ENCODE measurements around the gene NPR2.

The NPR2 gene

GRCh38 chr9:35834260-35835215 is 43.1 kb downstream of the NPR2 start:
- DNase-seq, result no peak

DNA sequence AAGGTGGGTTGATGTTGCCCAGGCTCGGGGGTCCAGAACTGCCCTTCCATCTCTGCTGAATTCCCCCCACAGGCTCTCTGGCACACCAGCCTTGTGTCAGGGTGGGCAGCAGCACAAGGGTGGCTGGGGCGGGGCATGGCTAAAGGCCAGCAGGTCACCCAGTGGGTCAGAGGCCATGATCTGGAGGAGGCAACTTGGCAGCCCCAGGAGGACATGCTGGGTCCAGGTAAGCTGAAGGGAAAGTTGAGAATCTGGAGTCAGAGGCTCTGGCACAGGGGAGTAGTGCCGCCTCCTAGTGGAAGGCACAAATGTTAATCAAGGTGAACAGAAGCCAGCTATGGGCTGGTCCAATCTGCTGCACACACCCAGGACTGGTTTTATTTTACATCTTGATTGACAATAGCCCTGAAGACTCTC is 43.8 kb downstream of the NPR2 start:
- DNase-seq, result peak; percentile 49

- no peak for DNase-seq
These were observed 44.4 kb downstream of the NPR2 start for GRCh38 chr9:35835766-35836165.

- no peak for DNase-seq
These were observed 45.2 kb downstream of the NPR2 start for GRCh38 chr9:35836595-35836994.

- DNase-seq, result no peak
These were observed 48.5 kb downstream of the NPR2 start for GRCh38 chr9:35839926-35840325.

DNA sequence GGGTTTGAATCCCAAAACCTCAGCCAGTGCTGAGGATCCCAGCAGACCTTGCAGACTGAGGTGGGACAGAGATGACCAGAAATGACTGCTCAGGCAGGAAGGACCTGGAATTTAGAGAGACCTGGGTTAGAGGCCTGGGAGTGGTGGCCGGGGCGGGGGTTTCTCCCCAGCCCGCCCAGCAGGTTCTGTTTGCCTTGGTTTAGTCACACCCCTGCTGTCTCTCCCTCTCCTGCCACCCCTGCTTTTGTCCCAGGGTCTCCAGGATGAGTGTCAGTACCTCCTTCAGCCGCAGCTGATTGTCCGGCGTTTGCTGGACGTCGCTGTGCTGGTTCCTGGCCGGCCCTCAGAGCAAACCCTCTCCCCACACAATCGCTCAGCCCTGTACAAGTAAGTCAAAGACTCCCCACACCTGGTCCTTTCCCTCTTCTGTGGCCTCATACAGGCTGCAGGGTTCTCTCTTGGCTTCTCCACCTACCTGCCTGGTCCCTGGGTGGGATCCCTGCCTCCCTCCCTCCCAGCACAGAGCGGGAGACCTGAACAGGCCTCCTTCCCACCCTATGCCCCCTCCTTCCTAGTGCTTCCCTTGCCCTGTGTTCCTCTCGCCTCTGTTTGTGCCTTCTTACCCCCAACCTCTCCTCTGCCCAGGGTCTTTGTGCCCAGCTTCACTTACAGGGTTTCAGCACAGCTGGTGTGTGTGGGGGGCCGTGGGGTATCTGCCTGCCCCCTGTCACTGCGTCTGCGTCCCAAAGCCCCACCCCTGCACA is 49.7 kb downstream of the NPR2 start:
- no peak for DNase-seq

DNA sequence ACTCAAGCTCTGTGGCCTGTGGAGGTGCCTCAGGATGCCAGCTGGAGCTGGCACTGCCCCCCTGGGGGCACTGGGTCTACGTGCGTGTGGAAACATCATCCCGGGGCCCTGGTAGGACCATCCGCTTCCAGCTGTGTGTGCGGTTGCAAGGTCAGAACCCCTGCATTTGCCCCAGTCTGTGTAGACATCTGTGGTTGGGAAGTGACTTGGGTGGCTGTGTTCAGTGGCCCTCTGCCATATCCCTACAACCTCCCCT is 50.2 kb downstream of the NPR2 start:
- DNase-seq, result no peak

DNA sequence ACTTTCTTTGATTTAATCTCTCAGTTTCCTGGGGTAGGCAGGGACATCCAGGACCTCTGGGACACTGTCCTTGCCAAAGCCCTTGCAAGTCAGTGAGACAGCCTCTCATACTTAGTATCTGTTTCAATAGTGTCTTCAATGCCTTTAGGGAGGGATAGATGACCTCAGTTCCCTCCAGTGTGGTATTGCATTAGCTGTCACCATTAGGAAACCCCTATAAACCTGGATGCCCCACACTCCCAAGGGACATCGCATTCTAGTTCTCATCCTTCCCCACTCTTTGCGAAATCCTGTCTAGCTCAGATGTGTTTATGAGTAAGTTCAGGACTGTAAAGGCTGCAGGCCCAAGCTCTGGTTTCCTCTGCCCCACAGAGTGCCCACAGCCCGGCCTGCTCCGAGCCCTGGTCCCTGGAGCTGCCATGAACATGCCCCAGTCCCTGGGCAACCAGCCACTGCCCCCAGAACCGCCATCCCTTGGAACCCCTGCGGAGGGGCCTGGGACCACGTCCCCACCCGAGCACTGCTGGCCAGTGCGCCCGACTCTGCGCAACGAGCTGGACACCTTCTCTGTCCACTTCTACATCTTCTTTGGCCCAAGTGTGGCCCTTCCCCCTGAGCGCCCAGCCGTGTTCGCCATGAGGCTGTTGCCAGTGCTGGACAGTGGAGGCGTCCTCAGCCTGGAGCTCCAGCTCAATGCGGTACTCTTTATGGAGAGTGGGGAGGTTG is 50.8 kb downstream of the NPR2 start:
- no peak for DNase-seq

DNA sequence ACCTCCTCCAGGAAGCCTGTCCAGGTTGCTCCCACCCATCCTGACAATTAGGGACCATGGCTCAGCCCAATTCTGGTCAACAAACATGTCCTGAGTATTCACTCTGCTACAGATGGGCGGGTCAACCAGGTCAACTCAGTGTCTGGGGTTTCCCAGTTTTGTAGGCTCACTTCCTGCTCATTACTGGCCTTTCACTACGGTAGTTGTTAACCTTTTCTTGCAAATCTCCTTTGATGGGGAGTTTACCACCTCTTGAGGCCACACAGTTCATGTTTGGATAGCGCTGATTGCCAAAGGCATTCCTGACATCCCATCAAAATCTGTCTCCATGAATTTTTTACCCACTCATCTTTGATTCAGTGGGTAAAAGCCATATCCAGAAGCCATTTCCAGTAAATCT is 51.4 kb downstream of the NPR2 start:
- DNase-seq, result no peak

DNA sequence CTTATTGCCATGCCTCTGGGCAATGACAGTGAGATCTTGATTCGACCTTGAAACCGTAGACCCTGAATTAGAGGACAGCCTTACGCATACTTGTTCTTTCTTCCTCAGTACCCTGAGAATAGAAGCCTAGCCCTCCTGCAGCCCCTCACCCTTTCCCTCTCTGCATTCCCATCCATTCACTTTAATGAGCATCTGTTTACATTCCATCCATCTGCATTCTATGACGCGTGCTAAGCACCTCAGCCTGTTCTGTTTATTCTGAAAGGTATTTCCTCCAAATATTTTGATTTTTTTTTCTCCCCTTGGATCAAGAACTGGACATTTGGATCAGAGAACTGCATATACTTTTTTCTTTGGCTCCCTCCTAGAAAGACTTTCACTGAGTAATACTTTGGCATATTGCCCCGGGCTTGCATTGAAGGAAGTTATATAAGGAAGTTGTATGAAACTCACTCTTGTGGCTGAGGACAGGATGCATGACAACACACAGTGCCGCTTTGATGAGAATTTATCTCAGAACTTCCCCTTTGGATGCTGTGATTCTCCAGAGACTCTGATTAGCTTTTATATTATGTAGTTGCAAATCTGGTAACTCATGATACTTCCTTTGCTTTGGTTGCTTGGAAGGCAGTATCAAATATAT is 53.4 kb downstream of the NPR2 start:
- DNase-seq, result peak; percentile 59

GRCh38 chr9:35845824-35846771 is 54.7 kb downstream of the NPR2 start:
- DNase-seq, result no peak

DNA sequence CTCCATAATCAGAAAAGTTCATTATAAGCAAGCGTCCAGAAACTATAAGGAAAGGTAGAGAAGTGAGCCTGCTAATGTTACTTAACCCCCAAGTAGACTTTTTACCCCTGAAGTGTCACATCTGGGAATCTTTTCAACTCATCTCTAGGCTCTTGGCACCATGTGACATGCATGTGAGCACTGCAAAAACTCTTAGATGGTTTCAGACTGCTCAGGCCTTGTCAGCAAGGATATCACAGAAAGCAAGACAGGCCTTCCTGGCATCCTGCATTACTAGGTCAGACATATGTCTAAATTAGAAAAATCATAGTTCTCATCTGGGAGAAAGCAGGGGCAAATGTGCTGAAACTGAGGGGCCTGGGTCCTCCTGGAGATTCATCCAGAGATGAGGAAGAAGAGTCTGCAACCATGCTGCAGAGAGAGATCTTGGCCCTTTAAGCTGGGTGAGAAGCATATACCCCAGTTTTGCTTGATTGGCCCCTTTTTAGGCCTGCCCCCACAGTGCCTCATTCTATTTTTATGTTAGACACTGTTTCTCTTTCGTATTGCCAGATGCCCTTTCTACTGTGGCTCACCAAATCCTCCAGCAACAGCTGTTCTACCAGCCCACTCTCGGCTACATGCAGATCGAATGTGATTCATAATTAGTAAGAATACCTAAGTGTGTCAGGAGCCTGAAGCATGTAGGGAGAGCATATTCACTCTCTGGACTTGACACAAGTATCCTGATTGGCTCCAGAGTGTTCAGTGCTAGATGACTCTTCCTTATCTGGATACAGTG is 56.6 kb downstream of the NPR2 start:
- no peak for DNase-seq

- no peak for DNase-seq
These were observed 61.0 kb downstream of the NPR2 start for GRCh38 chr9:35852267-35852815.

DNA sequence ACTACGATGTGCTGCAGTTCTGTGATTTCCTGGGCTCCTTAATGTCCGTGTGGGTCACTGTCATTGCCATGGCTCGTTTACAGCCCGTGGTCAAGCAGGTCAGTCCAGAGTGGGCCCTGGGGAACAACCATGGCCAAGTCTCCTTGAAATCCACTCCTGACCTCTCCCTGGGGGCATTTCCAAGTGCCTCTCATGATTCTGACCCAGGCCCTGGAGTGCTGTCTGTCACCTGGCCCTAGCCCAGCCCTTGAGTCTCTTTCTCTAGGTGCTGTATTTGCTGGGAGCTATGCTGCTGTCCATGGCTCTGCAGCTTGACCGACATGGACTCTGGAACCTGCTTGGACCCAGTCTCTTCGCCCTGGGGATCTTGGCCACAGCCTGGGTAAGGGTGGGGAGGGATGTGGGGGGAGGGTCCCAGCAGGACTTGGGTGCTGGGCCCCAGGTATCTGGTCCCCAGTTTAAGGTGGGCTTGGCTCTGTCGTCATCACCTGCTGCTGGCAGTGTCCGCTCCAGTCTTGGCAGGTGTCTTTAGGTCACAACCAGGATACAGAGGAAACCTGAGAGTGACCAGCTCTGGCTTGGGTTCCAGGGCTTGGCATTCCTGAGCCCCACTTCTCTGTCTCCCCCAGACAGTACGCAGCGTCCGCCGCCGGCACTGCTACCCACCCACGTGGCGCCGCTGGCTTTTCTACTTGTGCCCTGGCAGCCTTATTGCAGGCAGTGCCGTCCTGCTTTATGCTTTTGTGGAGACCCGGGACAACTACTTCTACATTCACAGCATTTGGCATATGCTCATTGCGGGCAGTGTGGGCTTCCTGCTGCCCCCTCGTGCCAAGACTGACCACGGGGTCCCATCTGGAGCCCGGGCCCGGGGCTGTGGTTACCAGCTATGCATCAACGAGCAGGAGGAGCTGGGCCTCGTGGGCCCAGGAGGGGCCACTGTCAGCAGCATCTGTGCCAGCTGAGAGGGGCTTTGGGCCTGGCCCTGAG is 61.8 kb downstream of the NPR2 start:
- no peak for DNase-seq

- DNase-seq, result no peak
These were observed 62.8 kb downstream of the NPR2 start for GRCh38 chr9:35854091-35854762.

- DNase-seq, result no peak
These were observed 64.8 kb downstream of the NPR2 start for GRCh38 chr9:35856206-35856605.

DNA sequence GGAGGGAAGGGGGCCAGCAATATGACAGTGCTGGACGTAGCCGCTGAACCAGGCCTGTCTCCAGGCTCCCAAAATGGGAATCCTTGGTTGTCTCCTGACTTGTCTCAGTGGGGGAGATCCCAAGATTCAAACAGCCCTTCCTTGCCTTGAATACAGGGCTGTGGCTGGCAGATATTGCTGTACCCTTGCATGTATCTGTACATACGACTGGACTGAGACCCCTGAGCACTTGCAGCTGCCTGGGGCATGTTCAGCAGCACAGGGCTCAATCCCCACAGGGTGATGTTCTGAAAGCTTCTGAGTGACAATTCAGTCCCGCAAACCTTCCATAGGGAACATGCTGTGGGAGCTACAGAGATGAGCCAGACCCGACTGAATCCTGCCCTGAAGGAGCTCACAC is 65.5 kb downstream of the NPR2 start:
- DNase-seq, result no peak

- no peak for DNase-seq
These were observed 67.1 kb downstream of the NPR2 start for GRCh38 chr9:35858458-35858857.
